ENCODE data around the gene TAOK3.

DNA sequence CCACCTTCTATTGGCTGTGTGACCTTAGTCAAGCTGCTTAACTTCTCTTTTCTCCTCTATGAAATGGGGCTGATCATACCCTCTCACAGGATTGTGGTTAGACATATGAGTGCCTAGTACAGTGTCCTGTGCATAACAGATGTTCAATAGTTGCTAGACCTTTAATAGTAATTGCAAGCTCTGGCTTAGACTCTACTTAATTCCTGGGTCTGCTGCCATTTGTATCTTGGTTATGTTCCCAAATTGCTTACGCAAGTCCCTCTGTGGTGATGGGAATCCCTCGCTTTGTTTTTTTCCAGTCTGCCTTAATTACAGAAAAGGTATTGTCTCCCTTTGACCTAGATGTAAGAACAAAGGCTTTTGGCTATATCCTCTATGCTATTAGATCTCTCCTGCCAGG lies 18.7 kb upstream of the TAOK3 start:
- TF ChIP-seq, protein P1, sequence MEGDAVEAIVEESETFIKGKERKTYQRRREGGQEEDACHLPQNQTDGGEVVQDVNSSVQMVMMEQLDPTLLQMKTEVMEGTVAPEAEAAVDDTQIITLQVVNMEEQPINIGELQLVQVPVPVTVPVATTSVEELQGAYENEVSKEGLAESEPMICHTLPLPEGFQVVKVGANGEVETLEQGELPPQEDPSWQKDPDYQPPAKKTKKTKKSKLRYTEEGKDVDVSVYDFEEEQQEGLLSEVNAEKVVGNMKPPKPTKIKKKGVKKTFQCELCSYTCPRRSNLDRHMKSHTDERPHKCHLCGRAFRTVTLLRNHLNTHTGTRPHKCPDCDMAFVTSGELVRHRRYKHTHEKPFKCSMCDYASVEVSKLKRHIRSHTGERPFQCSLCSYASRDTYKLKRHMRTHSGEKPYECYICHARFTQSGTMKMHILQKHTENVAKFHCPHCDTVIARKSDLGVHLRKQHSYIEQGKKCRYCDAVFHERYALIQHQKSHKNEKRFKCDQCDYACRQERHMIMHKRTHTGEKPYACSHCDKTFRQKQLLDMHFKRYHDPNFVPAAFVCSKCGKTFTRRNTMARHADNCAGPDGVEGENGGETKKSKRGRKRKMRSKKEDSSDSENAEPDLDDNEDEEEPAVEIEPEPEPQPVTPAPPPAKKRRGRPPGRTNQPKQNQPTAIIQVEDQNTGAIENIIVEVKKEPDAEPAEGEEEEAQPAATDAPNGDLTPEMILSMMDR (IDR thresholded peaks at IDR 0.05), result no peak
- TF ChIP-seq POLR2A (IDR thresholded peaks at IDR 0.05) (no peak), EP300 (IDR thresholded peaks at IDR 0.05) (no peak), POLR2AphosphoS5 (IDR thresholded peaks at IDR 0.05) (no peak)

Measured in stomach (tissue), 4 donors.